Immature natural killer cell (primary cell): ENCODE data around the gene SBF2. TPM values are rescaled to one million over a fixed set of nuclear protein-coding genes. Genes with fewer than 3 reads are reported as not detected.
"Not testable (repeated sequence)": the region's sequence is repeated elsewhere in the genome, so short reads cannot be mapped to it uniquely, and the experiment has no call there.

ENCODE experiments used
- DNase-seq, 3 donors: peaks; one replicate each; pipeline ENCODE4 v3.0.0; 2022; ENCODE audit warnings: mixed read lengths in 1 of 3
- H3K27ac Mint-ChIP-seq, 6 donors: one replicate each; pipeline ENCODE4 v1.8.0; 2020; ENCODE audit warnings: mixed read lengths in 6 of 6, mild to moderate bottlenecking in 5 of 6, inconsistent platforms in 4 of 6, moderate library complexity in 3 of 6
- H3K27me3 Mint-ChIP-seq, 3 donors: one replicate each; pipeline ENCODE4 v1.8.0; 2020 to 2021; ENCODE audit warnings: low read depth in 3 of 3, mild to moderate bottlenecking in 3 of 3, mixed read lengths in 3 of 3, moderate library complexity in 3 of 3, inconsistent platforms in 1 of 3
- H3K36me3 Mint-ChIP-seq, 3 donors: one replicate each; pipeline ENCODE4 v1.8.0; 2020; ENCODE audit warnings: mixed read lengths in 3 of 3, inconsistent platforms in 2 of 3, mild to moderate bottlenecking in 2 of 3
- H3K4me1 Mint-ChIP-seq, 2 donors: one replicate each; pipeline ENCODE4 v1.8.0; 2020; ENCODE audit warnings: inconsistent platforms in 2 of 2, mild to moderate bottlenecking in 2 of 2, mixed read lengths in 2 of 2, moderate library complexity in 1 of 2
- H3K4me3 Mint-ChIP-seq, 5 donors: one replicate each; pipeline ENCODE4 v1.8.0; 2020; ENCODE audit warnings: mild to moderate bottlenecking in 5 of 5, mixed read lengths in 5 of 5, inconsistent platforms in 3 of 5, moderate library complexity in 3 of 5
- H3K9me3 Mint-ChIP-seq, 6 donors: one replicate each; pipeline ENCODE4 v1.8.0; 2020; ENCODE audit warnings: mild to moderate bottlenecking in 6 of 6, mixed read lengths in 6 of 6, inconsistent platforms in 4 of 6, moderate library complexity in 3 of 6
- polyA plus RNA-seq, 3 donors: library from polyadenylated mRNA; unstranded; fragments of 300-500 nt; fragmentation: Illumina TruSeq; gene quantifications; one replicate each; pipeline ENCODE4 v1.2.3, GENCODE V29; 2021

SBF2 gene
- polyA plus RNA-seq, 3 donors from 2014 or later: 3.2 to 6.9 (median 4.7) TPM

- H3K4me3 Mint-ChIP-seq: no peak overlapping the region
- no peaks in the 10 kb centered on the region for H3K27me3 Mint-ChIP-seq
- peaks cover 0 to 7% (median 4%) of the 10 kb centered on the region in 3 donors for H3K36me3 Mint-ChIP-seq
- no peak for DNase-seq
- H3K9me3 Mint-ChIP-seq: no peaks in the 10 kb centered on the region
- no peak overlapping the region for H3K27ac Mint-ChIP-seq
- H3K4me1 Mint-ChIP-seq: no peaks in the 10 kb centered on the region
These were observed 320.1 kb downstream of the SBF2 start for GRCh38 chr11:9973921-9974320.

- no peaks in the 10 kb centered on the region for H3K4me1 Mint-ChIP-seq
- peaks cover 0 to 7% (median 4%) of the 10 kb centered on the region in 3 donors for H3K36me3 Mint-ChIP-seq
- H3K4me3 Mint-ChIP-seq: no peak overlapping the region
- no peak overlapping the region for H3K27ac Mint-ChIP-seq
- peak in 2 of 3 donors; percentile 0 to 10 for DNase-seq
- H3K9me3 Mint-ChIP-seq: no peaks in the 10 kb centered on the region
- H3K27me3 Mint-ChIP-seq: no peaks in the 10 kb centered on the region
These were observed 321.0 kb downstream of the SBF2 start for GRCh38 chr11:9972989-9973388.

DNA sequence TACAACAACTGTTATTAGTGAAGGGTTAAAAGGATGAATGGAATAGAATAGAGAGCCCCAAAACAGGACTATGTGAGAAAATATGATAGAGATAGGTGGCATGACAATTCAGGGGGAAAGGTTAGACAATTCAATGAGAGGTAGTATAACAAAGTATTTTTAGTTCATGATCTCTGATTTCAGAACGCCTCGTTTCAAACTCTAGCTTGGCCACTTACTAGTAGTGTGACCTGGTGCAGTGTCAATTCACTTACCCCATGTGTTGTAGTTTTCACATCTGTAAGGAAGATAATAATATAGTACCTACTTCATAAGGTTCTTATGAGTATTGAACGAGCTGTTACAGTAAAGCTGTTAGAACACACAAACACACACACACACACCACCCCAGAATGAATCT, 322.1 kb downstream of the SBF2 start:
- H3K27ac Mint-ChIP-seq: no peak overlapping the region
- H3K27me3 Mint-ChIP-seq: no peaks in the 10 kb centered on the region
- H3K36me3 Mint-ChIP-seq: peaks cover 0 to 7% (median 2%) of the 10 kb centered on the region in 3 donors
- H3K4me3 Mint-ChIP-seq: no peak overlapping the region
- H3K9me3 Mint-ChIP-seq: no peaks in the 10 kb centered on the region
- no peak for DNase-seq
- no peaks in the 10 kb centered on the region for H3K4me1 Mint-ChIP-seq

DNA sequence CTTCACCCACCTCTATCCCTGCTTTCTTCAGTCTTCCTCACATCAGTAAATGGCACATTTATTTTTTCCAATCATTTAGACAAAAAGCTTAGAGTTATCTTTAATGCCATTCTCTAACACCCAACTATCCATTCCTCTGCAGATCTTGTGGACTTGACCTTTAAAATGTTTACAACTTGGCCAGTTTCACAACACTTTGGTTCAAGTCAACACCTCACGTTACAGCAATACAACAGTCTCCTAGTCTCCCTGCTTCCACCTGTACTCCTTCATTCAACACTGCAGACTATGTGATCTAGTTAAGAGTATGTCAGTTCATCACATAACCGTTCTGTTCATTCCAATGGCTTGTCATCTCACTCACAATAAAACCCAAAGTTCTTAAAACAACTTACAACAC, 325.0 kb downstream of the SBF2 start:
- DNase-seq: no peak
- Mint-ChIP-seq H3K36me3 (peaks cover 0 to 6% (median 0%) of the 10 kb centered on the region in 3 donors), H3K4me1 (no peaks in the 10 kb centered on the region), H3K4me3 (no peak overlapping the region), H3K9me3 (no peaks in the 10 kb centered on the region), H3K27ac (no peak overlapping the region), H3K27me3 (no peaks in the 10 kb centered on the region)

DNA sequence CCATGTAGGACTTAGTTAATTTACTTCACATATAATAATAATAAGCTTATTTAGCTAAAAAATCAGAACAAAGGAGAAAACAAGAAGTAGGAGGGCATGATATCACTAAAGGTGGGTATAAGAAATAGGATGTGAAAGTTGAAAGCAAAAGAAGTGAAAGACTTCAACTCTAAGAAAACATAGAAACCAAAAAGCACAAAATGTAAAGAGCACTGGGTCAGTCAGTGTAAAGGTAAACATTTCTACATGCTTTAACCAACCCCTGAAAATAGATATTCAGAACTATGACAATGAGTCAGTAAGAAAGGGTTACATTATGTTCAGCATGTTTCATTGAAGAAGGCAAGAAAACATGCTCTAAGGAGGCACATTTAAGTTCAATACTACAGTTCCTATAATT, 331.3 kb downstream of the SBF2 start:
- Mint-ChIP-seq H3K27me3 (peaks cover 0 to 2% (median 1%) of the 10 kb centered on the region in 3 donors), H3K4me3 (no peak overlapping the region), H3K36me3 (peaks cover 20 to 30% (median 30%) of the 10 kb centered on the region in 3 donors), H3K4me1 (no peaks in the 10 kb centered on the region), H3K9me3 (no peaks in the 10 kb centered on the region), H3K27ac (no peak overlapping the region)
- DNase-seq: no peak

- H3K4me1 Mint-ChIP-seq: no peaks in the 10 kb centered on the region
- peaks cover 0 to 2% (median 1%) of the 10 kb centered on the region in 3 donors for H3K27me3 Mint-ChIP-seq
- H3K9me3 Mint-ChIP-seq: no peaks in the 10 kb centered on the region
- no peak overlapping the region for H3K27ac Mint-ChIP-seq
- DNase-seq: no peak
- no peak overlapping the region for H3K4me3 Mint-ChIP-seq
- peaks cover 20 to 31% (median 29%) of the 10 kb centered on the region in 3 donors for H3K36me3 Mint-ChIP-seq
These were observed 336.9 kb downstream of the SBF2 start for GRCh38 chr11:9957072-9957471.

DNA sequence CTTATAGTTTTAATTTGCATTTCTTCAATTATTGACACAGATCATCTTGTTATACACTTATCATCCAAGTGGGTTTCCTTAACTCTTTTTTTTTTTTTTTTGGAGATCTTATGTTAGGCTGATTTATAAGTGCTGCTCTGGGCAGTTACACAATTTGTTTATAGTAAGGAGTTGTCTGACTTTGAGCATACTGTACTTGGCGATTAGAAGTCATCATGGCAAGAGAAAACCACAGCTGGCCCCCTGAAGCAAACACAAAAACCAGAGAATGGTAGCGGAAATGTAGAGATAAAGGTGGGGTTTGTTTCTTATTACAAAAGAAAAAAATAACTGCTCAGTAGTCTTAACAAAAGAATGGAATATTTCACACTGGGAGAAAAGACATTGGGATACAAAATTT, 337.5 kb downstream of the SBF2 start:
- no peak for DNase-seq
- Mint-ChIP-seq H3K36me3 (peaks cover 20 to 28% (median 25%) of the 10 kb centered on the region in 3 donors), H3K9me3 (no peaks in the 10 kb centered on the region), H3K27me3 (peaks cover 0 to 2% (median 1%) of the 10 kb centered on the region in 3 donors), H3K27ac (peak overlapping the region in 1 of 6 donors; percentile 14), H3K4me3 (no peak overlapping the region), H3K4me1 (no peaks in the 10 kb centered on the region)

DNA sequence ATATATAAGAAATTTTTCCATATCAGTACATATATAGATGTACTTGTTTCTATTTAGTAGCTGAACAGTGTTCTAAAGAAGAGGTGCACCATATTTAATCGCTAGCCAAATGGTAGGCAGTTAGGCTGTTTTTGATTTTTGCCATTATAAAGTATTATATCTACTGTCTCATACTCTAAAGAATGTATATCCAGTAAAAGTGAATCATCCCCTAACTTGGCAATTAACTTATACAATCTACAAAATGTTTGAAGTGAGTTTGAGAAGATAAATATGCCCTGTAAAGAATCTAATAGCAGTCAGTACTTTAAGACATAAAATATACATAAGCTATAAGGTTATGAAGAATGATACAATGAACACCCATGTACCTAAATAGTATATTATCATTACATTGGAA, 338.6 kb downstream of the SBF2 start:
- peaks cover 15 to 33% (median 28%) of the 10 kb centered on the region in 3 donors for H3K36me3 Mint-ChIP-seq
- H3K4me3 Mint-ChIP-seq: no peak overlapping the region
- peaks cover 0 to 5% (median 1%) of the 10 kb centered on the region in 3 donors for H3K27me3 Mint-ChIP-seq
- H3K4me1 Mint-ChIP-seq: no peaks in the 10 kb centered on the region
- H3K9me3 Mint-ChIP-seq: no peaks in the 10 kb centered on the region
- DNase-seq: no peak
- H3K27ac Mint-ChIP-seq: no peak overlapping the region

DNA sequence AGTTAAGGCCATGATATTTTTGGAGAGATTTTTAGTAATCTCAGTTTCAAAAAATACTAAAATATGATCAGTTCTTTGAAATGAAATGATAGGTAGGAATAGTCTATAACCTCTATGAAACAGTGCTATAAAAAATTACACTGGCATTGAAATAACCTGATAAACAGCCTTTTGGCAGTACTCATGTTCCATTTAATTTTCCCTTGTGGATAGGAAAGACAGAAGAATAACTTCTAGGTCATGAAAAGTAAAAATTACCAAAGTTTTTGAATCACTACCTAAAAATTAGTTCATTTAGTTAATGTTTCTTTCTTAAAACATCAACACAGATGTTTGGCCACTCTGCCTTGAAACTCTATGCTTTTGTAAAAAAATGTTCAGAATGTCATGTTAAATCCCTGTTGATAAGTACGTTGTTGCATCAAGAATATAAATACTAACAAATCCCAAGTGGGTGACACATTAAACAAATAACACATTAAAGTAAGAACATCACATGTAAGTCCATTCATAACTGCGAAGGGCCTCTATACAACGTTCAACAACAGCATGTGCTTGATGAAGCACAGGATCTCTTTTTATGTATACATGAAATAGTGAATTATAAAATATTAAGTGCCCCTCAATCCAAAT, 339.9 kb downstream of the SBF2 start:
- Mint-ChIP-seq H3K27me3 (peaks cover 0 to 5% (median 1%) of the 10 kb centered on the region in 3 donors), H3K27ac (no peak overlapping the region), H3K4me3 (no peak overlapping the region), H3K9me3 (no peaks in the 10 kb centered on the region), H3K4me1 (no peaks in the 10 kb centered on the region), H3K36me3 (peaks cover 4 to 20% (median 15%) of the 10 kb centered on the region in 3 donors)
- no peak for DNase-seq

DNA sequence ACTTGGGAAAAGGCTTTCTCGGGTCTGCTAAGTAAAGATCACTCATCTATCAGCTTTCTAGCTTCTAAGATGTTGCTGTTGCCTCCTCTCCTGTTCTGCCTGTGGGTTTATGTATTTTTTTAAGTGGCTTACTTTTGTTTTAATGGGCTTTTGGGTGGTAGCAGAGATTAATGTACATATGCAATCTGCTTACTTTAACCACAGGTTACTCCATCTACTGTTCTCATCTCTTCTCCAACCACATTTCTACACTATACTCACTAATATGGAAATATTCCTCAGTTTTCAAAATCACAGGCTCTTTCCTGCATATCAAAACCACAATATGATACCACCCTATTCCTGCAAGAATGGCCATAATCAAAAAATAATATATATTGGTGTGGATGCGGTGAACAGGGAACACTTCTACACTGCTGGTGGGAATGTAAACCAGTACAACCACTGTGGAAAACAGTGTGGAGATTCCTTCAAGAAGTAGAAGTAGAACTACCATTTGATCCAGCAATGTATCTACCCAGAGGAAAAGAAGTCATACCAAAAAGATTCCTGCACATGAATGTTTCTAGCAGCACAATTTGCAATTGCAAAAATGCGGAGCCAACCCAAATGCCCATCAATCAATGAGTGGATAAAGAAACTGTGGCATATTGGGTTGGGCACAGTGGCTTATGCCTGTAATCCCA, 341.4 kb downstream of the SBF2 start:
- no peak overlapping the region for H3K27ac Mint-ChIP-seq
- no peaks in the 10 kb centered on the region for H3K4me1 Mint-ChIP-seq
- no peak overlapping the region for H3K4me3 Mint-ChIP-seq
- peaks cover 0 to 13% (median 3%) of the 10 kb centered on the region in 3 donors for H3K36me3 Mint-ChIP-seq
- H3K27me3 Mint-ChIP-seq: peaks cover 0 to 3% (median 0%) of the 10 kb centered on the region in 3 donors
- no peak for DNase-seq
- no peaks in the 10 kb centered on the region for H3K9me3 Mint-ChIP-seq

GRCh38 chr11:9951807-9952206, 342.2 kb downstream of the SBF2 start:
- Mint-ChIP-seq H3K27ac (no peak overlapping the region), H3K27me3 (peaks cover 0 to 3% (median 0%) of the 10 kb centered on the region in 3 donors), H3K9me3 (no peaks in the 10 kb centered on the region), H3K36me3 (peaks cover 0 to 13% (median 7%) of the 10 kb centered on the region in 3 donors), H3K4me1 (no peaks in the 10 kb centered on the region), H3K4me3 (no peak overlapping the region)
- DNase-seq: no peak

GRCh38 chr11:9950462-9950861, 343.6 kb downstream of the SBF2 start:
- no peak overlapping the region for H3K27ac Mint-ChIP-seq
- DNase-seq: no peak
- no peaks in the 10 kb centered on the region for H3K4me1 Mint-ChIP-seq
- H3K4me3 Mint-ChIP-seq: no peak overlapping the region
- H3K27me3 Mint-ChIP-seq: peaks cover 0 to 3% (median 0%) of the 10 kb centered on the region in 3 donors
- H3K9me3 Mint-ChIP-seq: no peaks in the 10 kb centered on the region
- peaks cover 0 to 14% (median 8%) of the 10 kb centered on the region in 3 donors for H3K36me3 Mint-ChIP-seq

DNA sequence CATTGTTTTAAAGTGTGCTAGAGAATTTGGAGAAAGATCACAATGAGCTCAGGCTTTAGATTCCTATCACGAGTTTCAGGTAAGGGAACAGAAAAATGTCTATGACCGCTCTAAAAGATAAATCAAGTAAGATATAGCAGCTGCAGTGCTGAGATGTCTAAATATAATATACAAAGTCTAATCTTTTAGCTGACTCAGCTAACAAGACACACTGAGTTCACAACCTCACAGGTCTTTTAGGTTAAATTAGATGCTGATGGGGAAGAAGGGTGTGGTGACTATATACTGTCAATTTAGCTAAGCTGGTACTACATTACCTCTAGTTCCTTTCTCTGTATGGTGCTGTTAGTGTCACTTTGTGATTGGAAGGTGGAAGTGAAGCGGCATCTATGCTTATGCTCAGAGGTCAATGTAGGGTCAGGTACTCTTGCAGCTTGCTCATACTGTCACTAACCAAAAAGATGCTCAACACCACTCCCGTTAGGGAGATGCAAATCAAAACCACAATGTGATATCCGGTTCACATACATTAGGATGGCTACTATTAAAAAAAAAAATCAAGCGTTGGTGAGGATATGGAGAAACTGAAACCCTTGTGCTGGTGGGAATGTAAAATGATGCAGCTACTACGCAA, 346.7 kb downstream of the SBF2 start:
- H3K27ac Mint-ChIP-seq: no peak overlapping the region
- no peaks in the 10 kb centered on the region for H3K4me1 Mint-ChIP-seq
- peaks cover 0 to 3% (median 2%) of the 10 kb centered on the region in 3 donors for H3K27me3 Mint-ChIP-seq
- H3K36me3 Mint-ChIP-seq: peaks cover 4 to 17% (median 10%) of the 10 kb centered on the region in 3 donors
- DNase-seq: no peak
- H3K4me3 Mint-ChIP-seq: no peak overlapping the region
- no peaks in the 10 kb centered on the region for H3K9me3 Mint-ChIP-seq

GRCh38 chr11:9945680-9946079, 348.3 kb downstream of the SBF2 start:
- peaks cover 4 to 16% (median 4%) of the 10 kb centered on the region in 3 donors for H3K36me3 Mint-ChIP-seq
- not testable (repeated sequence) for DNase-seq, H3K27me3 Mint-ChIP-seq, H3K27ac Mint-ChIP-seq, H3K9me3 Mint-ChIP-seq, H3K4me3 Mint-ChIP-seq, H3K4me1 Mint-ChIP-seq
